ENCODE results near the gene TSFM.

GRCh38 chr12:57780284-57780897, 2.2 kb upstream of the TSFM start:
- TF ChIP-seq POLR2A (IDR thresholded peaks at IDR 0.05; ENCODE audit: insufficient read depth in 1 of 2, low read depth in 2 of 2, low read length in 2 of 2) (no peak), PAX8 (CRISPR knock-in tag; IDR thresholded peaks at IDR 0.05; ENCODE audit: borderline replicate concordance) (no peak), HNF1A (IDR thresholded peaks at IDR 0.05; ENCODE audit: low read depth) (no peak), HNF1A (CRISPR knock-in tag; IDR thresholded peaks at IDR 0.05; ENCODE audit: borderline replicate concordance) (no peak), DPF2 (CRISPR knock-in tag; IDR thresholded peaks at IDR 0.05; ENCODE audit: borderline replicate concordance, low read depth) (no peak), HNRNPH1 (optimal IDR thresholded peaks at IDR 0.05; ENCODE audit: low read depth, low read length) (no peak), TMF1 (CRISPR knock-in tag; IDR thresholded peaks at IDR 0.05; ENCODE audit: low read depth) (no peak), PHB2 (IDR thresholded peaks at IDR 0.05; ENCODE audit: partially characterized antibody) (no peak), CTCF (CRISPR knock-in tag; IDR thresholded peaks at IDR 0.05) (no peak), ZNF430 (CRISPR knock-in tag; IDR thresholded peaks at IDR 0.05) (no peak), ZBTB7A (CRISPR knock-in tag; IDR thresholded peaks at IDR 0.05) (no peak), ZNF274 (CRISPR knock-in tag; IDR thresholded peaks at IDR 0.05) (no peak)
- TF ChIP-seq, protein P1, sequence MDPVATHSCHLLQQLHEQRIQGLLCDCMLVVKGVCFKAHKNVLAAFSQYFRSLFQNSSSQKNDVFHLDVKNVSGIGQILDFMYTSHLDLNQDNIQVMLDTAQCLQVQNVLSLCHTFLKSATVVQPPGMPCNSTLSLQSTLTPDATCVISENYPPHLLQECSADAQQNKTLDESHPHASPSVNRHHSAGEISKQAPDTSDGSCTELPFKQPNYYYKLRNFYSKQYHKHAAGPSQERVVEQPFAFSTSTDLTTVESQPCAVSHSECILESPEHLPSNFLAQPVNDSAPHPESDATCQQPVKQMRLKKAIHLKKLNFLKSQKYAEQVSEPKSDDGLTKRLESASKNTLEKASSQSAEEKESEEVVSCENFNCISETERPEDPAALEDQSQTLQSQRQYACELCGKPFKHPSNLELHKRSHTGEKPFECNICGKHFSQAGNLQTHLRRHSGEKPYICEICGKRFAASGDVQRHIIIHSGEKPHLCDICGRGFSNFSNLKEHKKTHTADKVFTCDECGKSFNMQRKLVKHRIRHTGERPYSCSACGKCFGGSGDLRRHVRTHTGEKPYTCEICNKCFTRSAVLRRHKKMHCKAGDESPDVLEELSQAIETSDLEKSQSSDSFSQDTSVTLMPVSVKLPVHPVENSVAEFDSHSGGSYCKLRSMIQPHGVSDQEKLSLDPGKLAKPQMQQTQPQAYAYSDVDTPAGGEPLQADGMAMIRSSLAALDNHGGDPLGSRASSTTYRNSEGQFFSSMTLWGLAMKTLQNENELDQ (CRISPR knock-in tag; IDR thresholded peaks at IDR 0.05; ENCODE audit: borderline replicate concordance): no peak
